ENCODE data around the gene PRKCB.

PRKCB gene

GRCh38 chr16:23865853-23866252 lies 30.1 kb downstream of the PRKCB start:
- DNase-seq (ENCODE audit: low read depth, low spot score): no peak

- DNase-seq (ENCODE audit: low read depth, low spot score): no peak
Measured at GRCh38 chr16:23866621-23867020, 30.8 kb downstream of the PRKCB start.

DNA sequence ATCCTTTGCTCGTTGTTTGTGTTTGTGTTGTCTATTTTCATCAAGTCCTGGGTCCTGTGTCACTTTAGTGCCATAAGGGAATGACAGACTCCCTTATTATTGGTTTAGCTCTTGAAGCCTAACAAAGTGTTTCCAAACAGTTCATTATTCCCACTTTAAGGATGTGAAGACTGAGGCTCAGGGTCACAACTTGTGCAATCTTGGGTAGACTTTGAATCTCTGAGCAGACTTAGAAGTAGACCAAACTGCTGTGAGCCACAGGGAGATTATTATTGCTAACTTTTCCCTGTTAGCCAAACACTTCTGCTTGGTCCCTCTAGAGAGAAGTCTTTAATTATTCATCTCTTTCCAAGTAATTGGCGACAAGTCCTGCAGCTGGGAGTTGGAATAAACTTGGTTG lies 31.8 kb downstream of the PRKCB start:
- no peak for DNase-seq (ENCODE audit: low read depth, low spot score)

GRCh38 chr16:23868136-23868535 lies 32.4 kb downstream of the PRKCB start:
- DNase-seq (ENCODE audit: low read depth, low spot score): no peak

DNA sequence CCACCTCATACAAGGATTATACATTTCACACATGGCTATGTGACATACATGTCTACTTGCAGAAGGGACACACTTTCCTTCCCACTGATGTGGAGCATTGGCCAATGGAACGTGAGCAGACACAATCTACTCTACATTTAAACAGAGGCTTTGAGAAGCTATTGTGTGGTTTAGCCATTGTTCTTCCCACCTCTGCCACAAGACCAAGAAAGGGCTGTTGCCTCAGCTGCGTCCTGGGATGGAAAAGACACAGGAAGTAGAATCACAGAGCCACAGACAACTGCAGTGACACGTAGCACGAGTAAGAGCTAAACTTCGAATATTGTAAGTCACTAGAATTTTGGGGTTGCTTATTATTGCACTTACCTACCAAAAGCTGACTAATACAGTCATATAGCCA lies 33.3 kb downstream of the PRKCB start:
- DNase-seq (ENCODE audit: low read depth, low spot score): no peak

DNA sequence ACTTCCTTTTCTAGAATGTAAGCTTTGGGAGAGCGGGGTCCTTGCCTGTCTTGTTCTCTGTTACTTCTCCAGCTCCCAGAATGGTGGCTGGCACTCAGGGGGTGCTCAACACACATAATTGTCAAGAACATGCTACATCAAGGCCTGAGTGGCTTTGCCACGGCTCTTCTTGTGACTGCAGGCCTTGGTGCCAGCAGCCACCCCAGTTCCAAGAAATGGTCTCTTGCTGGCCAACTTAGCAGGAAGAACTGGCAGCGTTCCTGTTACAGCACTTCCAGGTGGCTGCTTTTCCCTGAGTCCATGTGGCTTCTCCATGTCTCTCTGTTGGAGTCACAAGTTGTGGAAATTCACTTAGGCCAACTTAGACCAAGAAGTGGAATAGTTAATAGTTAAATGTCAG lies 36.1 kb downstream of the PRKCB start:
- DNase-seq (ENCODE audit: low read depth, low spot score): no peak

GRCh38 chr16:23874613-23875294 lies 39.0 kb downstream of the PRKCB start:
- DNase-seq (ENCODE audit: low read depth, low spot score): no peak

DNA sequence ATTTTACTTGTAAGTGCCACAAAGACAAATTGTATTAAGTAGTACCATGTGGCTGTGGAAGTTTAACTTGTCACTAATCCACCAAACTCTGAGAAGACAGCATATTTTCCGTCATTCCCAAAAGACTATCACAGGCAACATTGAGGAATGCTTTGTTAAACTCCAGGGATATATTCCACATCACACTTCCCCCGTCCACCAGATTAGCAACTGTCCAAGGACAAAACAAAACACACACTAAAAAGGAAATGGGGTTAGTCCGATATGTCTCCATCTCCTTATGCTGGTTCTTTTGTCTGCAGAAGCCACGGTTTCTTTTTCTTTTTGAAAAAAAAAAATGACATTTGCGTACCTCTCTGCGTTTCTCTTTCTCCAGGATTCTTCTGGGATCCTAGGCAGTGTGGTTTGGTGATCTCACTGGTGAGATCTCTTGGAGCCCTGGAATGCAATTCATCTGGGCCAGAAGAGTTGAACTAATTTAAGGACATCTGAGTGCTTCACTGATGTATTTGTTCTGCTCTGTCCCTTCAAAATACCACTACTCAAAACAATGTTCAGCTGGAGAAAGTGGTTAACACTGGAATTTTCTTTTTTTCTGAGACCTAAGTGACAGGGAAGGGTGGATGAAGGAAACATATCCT lies 40.6 kb downstream of the PRKCB start:
- no peak for DNase-seq (ENCODE audit: low read depth, low spot score)

GRCh38 chr16:23877107-23878070 lies 41.6 kb downstream of the PRKCB start:
- no peak for DNase-seq (ENCODE audit: low read depth, low spot score)

GRCh38 chr16:23879735-23880373 lies 44.1 kb downstream of the PRKCB start:
- no peak for DNase-seq (ENCODE audit: low read depth, low spot score)

DNA sequence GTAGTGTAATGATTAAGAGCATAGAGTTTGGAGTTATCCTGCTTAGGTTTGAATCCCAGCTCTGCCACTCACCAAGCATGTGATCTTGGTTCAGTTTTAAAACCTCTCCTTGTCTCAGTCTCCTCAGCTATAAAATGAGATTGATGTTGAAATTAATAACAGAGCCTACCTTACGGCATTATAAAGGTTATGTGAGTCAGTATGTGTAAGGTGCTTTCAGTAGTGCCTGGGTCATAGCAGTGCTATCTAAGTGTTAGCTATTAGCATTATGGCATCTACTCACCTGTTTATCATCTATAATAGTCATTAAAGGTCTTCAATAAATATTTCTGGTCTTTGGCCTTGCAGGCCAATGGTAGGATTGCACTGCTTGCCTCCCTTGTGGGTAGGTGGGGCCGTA lies 53.4 kb downstream of the PRKCB start:
- DNase-seq (ENCODE audit: low read depth, low spot score): no peak

DNA sequence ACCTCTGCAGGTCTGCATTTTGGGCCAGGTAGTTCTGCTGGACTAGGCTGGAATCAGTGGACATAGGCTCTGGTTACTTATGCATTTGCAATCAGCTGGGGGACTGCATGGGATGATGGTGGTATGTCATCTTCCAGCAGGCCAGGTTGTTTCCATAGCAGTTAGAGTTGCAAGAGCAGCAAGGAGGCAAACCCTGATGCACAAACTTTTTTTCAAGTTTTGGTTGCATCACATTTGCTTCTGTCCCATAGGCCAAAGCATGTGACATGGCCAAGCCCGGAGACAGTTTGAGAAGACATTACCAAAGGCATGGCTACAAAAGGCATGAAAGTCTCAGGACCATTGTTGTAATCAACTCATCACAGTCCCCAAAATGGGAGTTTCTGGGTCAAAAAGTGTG lies 58.2 kb downstream of the PRKCB start:
- DNase-seq (ENCODE audit: low read depth, low spot score): no peak

- DNase-seq (ENCODE audit: low read depth, low spot score): no peak
Measured at GRCh38 chr16:23895052-23895451, 59.3 kb downstream of the PRKCB start.

- DNase-seq (ENCODE audit: low read depth, low spot score): no peak
Measured at GRCh38 chr16:23896832-23897821, 61.3 kb downstream of the PRKCB start.

- DNase-seq (ENCODE audit: low read depth, low spot score): no peak
Measured at GRCh38 chr16:23898682-23899430, 63.1 kb downstream of the PRKCB start.

DNA sequence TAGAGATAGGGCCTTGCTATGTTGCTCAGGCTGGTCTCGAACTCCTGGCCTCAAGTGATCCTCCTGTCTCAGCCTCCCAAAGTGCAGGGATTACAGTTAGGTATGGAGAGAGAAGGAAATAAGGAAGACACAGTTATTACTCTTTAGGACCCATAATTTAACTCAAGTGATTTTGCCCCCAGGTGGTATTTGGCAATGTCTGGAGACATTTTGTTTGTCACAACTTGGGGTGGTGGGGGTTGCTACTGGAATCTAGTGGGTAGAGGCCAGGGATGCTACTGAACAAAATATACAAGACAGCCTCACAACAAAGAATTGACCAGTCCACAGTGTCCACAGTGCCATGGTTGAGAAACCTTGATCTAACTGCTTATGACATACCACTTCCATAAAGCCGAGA lies 64.1 kb downstream of the PRKCB start:
- no peak for DNase-seq (ENCODE audit: low read depth, low spot score)

- DNase-seq (ENCODE audit: low read depth, low spot score): no peak
Measured at GRCh38 chr16:23900480-23901177, 64.8 kb downstream of the PRKCB start.

DNA sequence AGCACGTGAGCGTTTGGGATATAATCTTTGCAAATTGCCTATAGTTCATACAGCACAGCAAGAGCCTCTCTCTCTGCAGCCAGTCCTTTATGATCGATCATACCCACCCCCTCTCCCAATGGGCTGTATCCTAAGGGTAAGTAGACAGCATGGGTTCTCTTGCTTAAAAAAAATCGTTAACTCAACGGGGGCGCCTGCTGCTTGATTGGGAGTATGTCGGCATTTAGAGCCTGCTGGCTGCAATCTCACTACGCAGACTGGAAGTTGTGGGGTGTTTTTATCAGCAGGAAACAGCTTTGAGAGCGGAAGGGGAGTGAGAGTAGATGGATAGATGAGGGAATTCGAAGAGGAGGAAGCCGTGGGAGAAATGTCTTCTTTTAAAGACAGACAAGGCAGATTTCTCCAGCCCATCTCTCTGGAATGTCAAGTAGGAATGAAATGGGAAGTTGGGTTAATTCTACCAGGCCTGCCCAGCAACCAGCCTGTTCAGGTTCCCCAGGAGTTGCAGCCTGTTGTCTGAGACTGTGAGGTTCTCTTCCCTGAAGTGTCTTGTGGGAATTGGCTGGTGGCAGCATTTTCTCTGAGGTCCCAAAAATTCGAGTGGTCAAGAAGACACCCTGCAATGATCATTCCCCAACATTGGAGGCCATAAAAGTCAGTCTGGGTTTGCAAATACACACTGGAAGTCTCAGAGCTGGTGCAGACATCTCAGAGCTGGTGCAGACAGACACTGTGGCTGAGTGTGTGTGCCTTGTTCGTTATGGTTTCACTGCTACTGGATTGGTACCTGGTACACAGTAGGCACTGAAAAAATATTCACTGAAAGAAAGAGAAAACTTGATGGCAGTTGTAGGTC lies 65.6 kb downstream of the PRKCB start:
- DNase-seq (ENCODE audit: low read depth, low spot score): no peak

Data from activated naive CD8-positive, alpha-beta T cell treated with anti-CD3 and anti-CD28 coated beads, Interleukin-2, amount 50 U/mL, for 16 hours (primary cell).